ENCODE data around the gene GCNT3. TPM values are rescaled to one million over a fixed set of nuclear protein-coding genes. Genes with fewer than 3 reads are reported as not detected.

The GCNT3 gene
- total and polyA plus RNA-seq, 4 donors, result 0.63 to 3.7 (median 2.3) TPM

DNA sequence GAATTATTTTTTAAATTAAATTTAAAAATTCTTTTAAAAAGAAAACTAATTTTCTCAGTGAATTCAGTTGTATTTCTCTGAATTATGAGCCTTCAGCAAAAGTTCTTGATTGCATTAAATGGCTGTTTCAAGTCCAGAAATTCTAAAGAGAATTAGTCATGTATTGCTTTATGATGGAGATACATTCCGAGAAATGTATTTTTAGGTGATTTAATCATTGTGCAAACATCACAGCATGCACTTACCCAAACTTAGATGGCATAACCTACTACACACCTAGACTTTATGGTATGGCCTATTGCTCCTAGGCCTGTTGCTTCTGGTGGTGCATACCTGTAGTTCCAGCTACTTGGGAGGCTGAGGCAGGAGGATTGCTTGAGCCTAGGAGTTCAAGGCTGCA is 44.3 kb upstream of the GCNT3 start:
- Histone ChIP-seq H3K4me1 (ENCODE audit: control insufficient read depth in 5 of 5, insufficient read depth in 5 of 5, low read length in 5 of 5) (no peaks in the 10 kb centered on the region), H3K9me3 (ENCODE audit: control insufficient read depth in 4 of 4, insufficient read depth in 3 of 4, low read length in 3 of 4) (peaks cover 0 to 6% (median under 1%) of the 10 kb centered on the region in 4 donors), H3K27ac (ENCODE audit: low read depth in 1 of 2, low read length in 1 of 2) (no peak overlapping the region), H3K27me3 (ENCODE audit: control insufficient read depth in 3 of 3, insufficient read depth in 3 of 3, low read length in 2 of 3) (no peaks in the 10 kb centered on the region), H3K4me3 (no peak overlapping the region), H3K9ac (ENCODE audit: insufficient read depth in 1 of 2, low read length in 2 of 2) (no peak overlapping the region), H3K36me3 (ENCODE audit: control insufficient read depth in 4 of 4, insufficient read depth in 4 of 4, low read length in 4 of 4) (no peaks in the 10 kb centered on the region)
- 91 to 95% methylated on average over 1 of the region's 1 CpG for WGBS, 2 donors
- ATAC-seq (ENCODE audit: insufficient read depth, low FRiP score), result no peak
- no peak for DNase-seq
- TF ChIP-seq, protein P1, sequence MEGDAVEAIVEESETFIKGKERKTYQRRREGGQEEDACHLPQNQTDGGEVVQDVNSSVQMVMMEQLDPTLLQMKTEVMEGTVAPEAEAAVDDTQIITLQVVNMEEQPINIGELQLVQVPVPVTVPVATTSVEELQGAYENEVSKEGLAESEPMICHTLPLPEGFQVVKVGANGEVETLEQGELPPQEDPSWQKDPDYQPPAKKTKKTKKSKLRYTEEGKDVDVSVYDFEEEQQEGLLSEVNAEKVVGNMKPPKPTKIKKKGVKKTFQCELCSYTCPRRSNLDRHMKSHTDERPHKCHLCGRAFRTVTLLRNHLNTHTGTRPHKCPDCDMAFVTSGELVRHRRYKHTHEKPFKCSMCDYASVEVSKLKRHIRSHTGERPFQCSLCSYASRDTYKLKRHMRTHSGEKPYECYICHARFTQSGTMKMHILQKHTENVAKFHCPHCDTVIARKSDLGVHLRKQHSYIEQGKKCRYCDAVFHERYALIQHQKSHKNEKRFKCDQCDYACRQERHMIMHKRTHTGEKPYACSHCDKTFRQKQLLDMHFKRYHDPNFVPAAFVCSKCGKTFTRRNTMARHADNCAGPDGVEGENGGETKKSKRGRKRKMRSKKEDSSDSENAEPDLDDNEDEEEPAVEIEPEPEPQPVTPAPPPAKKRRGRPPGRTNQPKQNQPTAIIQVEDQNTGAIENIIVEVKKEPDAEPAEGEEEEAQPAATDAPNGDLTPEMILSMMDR (IDR thresholded peaks at IDR 0.05; ENCODE audit: control extremely low read depth, extremely low read depth), result no peak

- TF ChIP-seq, protein P1 (IDR thresholded peaks at IDR 0.05; ENCODE audit: control extremely low read depth, extremely low read depth), result no peak
- H3K9ac ChIP-seq (ENCODE audit: insufficient read depth in 1 of 2, low read length in 2 of 2), result no peak overlapping the region
Measured at GRCh38 chr15:59569477-59569876, 42.1 kb upstream of the GCNT3 start.

GRCh38 chr15:59570315-59570714 is 41.3 kb upstream of the GCNT3 start:
- WGBS, 2 donors, result 56 to 68% methylated on average over 3 of the region's 3 CpGs

More at GRCh38 chr15:59569477-59569876, 42.1 kb upstream of the GCNT3 start:
- WGBS, 2 donors, result 81 to 88% methylated on average over 8 of the region's 8 CpGs
- ATAC-seq (ENCODE audit: insufficient read depth, low FRiP score) (no peak), DNase-seq (no peak)
- H3K4me3 ChIP-seq, result no peak overlapping the region
- no peaks in the 10 kb centered on the region for H3K27me3 ChIP-seq (ENCODE audit: control insufficient read depth in 3 of 3, insufficient read depth in 3 of 3, low read length in 2 of 3)
- no peaks in the 10 kb centered on the region for H3K36me3 ChIP-seq (ENCODE audit: control insufficient read depth in 4 of 4, insufficient read depth in 4 of 4, low read length in 4 of 4)
- no peaks in the 10 kb centered on the region for H3K4me1 ChIP-seq (ENCODE audit: control insufficient read depth in 5 of 5, insufficient read depth in 5 of 5, low read length in 5 of 5)
- no peak overlapping the region for H3K27ac ChIP-seq (ENCODE audit: low read depth in 1 of 2, low read length in 1 of 2)
- H3K9me3 ChIP-seq (ENCODE audit: control insufficient read depth in 4 of 4, insufficient read depth in 3 of 4, low read length in 3 of 4), result peaks cover 0 to 6% (median under 1%) of the 10 kb centered on the region in 4 donors

More at GRCh38 chr15:59570315-59570714, 41.3 kb upstream of the GCNT3 start:
- DNase-seq, result no peak
- Histone ChIP-seq H3K9me3 (ENCODE audit: control insufficient read depth in 4 of 4, insufficient read depth in 3 of 4, low read length in 3 of 4) (peaks cover 0 to 6% (median under 1%) of the 10 kb centered on the region in 4 donors), H3K36me3 (ENCODE audit: control insufficient read depth in 4 of 4, insufficient read depth in 4 of 4, low read length in 4 of 4) (no peaks in the 10 kb centered on the region), H3K4me3 (no peak overlapping the region), H3K27me3 (ENCODE audit: control insufficient read depth in 3 of 3, insufficient read depth in 3 of 3, low read length in 2 of 3) (no peaks in the 10 kb centered on the region), H3K4me1 (ENCODE audit: control insufficient read depth in 5 of 5, insufficient read depth in 5 of 5, low read length in 5 of 5) (no peaks in the 10 kb centered on the region), H3K9ac (ENCODE audit: insufficient read depth in 1 of 2, low read length in 2 of 2) (no peak overlapping the region), H3K27ac (ENCODE audit: low read depth in 1 of 2, low read length in 1 of 2) (no peak overlapping the region)
- TF ChIP-seq, protein P1 (IDR thresholded peaks at IDR 0.05; ENCODE audit: control extremely low read depth, extremely low read depth), result no peak
- no peak for ATAC-seq (ENCODE audit: insufficient read depth, low FRiP score)
